ENCODE measurements around the gene SLC7A8. TPM values are rescaled to one million over a fixed set of nuclear protein-coding genes. Genes with fewer than 3 reads are reported as not detected.

Gene SLC7A8
- total and polyA plus RNA-seq, 2 of the 4 experiments (the other 2 are of a cell fraction), result 0.31 TPM; not detected in 1

- no peaks in the 10 kb centered on the region for H3K4me1 ChIP-seq (ENCODE audit: control insufficient read depth, insufficient read depth, low read length)
- ChIA-PET POLR2A (ENCODE audit: unreplicated experiment) (no interaction called here), CTCF (interaction anchor here (0.6 to 5.8 kb wide), 10 partner anchors 10 to 93 kb away, joined by 3 to 76 read pairs (median 6); partner anchors contain the start of genes ACIN1 and C14orf119)
- no peak overlapping the region for H2AK9ac ChIP-seq (replicated peaks; ENCODE audit: low read depth, low read length, poor library complexity)
- H2BK5ac ChIP-seq (ENCODE audit: low read depth, low read length, poor library complexity, severe bottlenecking), result no peak overlapping the region
- no peak overlapping the region for H3K27ac ChIP-seq (ENCODE audit: insufficient read depth, low read length)
- H3K79me1 ChIP-seq (ENCODE audit: low read depth in 1 of 2, low read length in 2 of 2), result no peaks in the 10 kb centered on the region
- no peaks in the 10 kb centered on the region for H3K9me1 ChIP-seq (ENCODE audit: insufficient read depth, low read length)
- no peaks in the 10 kb centered on the region for H3K9me3 ChIP-seq (ENCODE audit: control insufficient read depth, insufficient read depth, low read length)
- no peak overlapping the region for H3K9ac ChIP-seq (ENCODE audit: low read depth, low read length)
- no peak overlapping the region for H3K4me3 ChIP-seq (ENCODE audit: insufficient read depth, low read depth, low read length)
- no peak overlapping the region for H2BK120ac ChIP-seq (ENCODE audit: low read depth, low read length)
- H2AK5ac ChIP-seq (ENCODE audit: low read depth, low read length), result no peak overlapping the region
- in situ Hi-C loops (cut with MboI; ENCODE audit: low sequenced_read_pairs), result no loop called here
- H3K36me3 ChIP-seq (ENCODE audit: control insufficient read depth, insufficient read depth, low read length), result no peaks in the 10 kb centered on the region
- dilution Hi-C loops (cut with HindIII; ENCODE audit: low sequenced_read_pairs, unreplicated experiment), result no loop called here
- H3K14ac ChIP-seq (replicated peaks; ENCODE audit: low read depth, low read length), result no peak overlapping the region
- no peak overlapping the region for H3K4me2 ChIP-seq (ENCODE audit: low read depth, low read length)
- H3K56ac ChIP-seq (ENCODE audit: extremely low read depth, insufficient read depth, low read length), result no peak overlapping the region
- H3K27me3 ChIP-seq (ENCODE audit: control insufficient read depth, insufficient read depth, low read length), result peaks cover 8% of the 10 kb centered on the region
- no CpG with 5 or more reads among the region's 2 CpGs for WGBS, 2 experiments (ENCODE audit: extremely low coverage in 2 of 2, insufficient read length in 1 of 2)
- TF ChIP-seq CTCF (conservative IDR thresholded peaks at IDR 0.05; ENCODE audit: low read depth, low read length), result no peak
- BruUV-seq (replicated peaks), result no TSS peak
- DNase-seq (no peak), ATAC-seq (ENCODE audit: low read depth) (no peak)
- H3K23ac ChIP-seq (ENCODE audit: low read depth, low read length), result no peak overlapping the region
- H4K20me1 ChIP-seq (ENCODE audit: insufficient read depth, low read length), result no peaks in the 10 kb centered on the region
- H3K18ac ChIP-seq (ENCODE audit: low read depth, low read length), result no peak overlapping the region
- intact Hi-C loops (cut with micrococcal nuclease), result loop anchor here (1.0 to 10.0 kb wide), 4 partner anchors 68 to 203 kb away; partner anchors contain the start of gene AJUBA
- H2AFZ ChIP-seq (replicated peaks; ENCODE audit: low read length, poor library complexity), result no peak overlapping the region
- no peak overlapping the region for H4K8ac ChIP-seq (ENCODE audit: low read depth in 2 of 2, low read length in 2 of 2)
- no peak overlapping the region for H3K4ac ChIP-seq (ENCODE audit: low read depth, low read length)
- H4K91ac ChIP-seq (ENCODE audit: insufficient read depth, low read depth, low read length), result no peak overlapping the region
- no peak overlapping the region for H2BK20ac ChIP-seq (ENCODE audit: low read depth, low read length)
- H4K5ac ChIP-seq (ENCODE audit: low read depth, low read length), result no peak overlapping the region
- no peak overlapping the region for H2BK15ac ChIP-seq (ENCODE audit: low read depth, low read length)
Observed at GRCh38 chr14:23187925-23188324, 4.5 kb upstream of the SLC7A8 start.

Data from IMR-90 (cell line).